Measurements from ENCODE around the gene ANO7. TPM values are rescaled to one million over a fixed set of nuclear protein-coding genes. Genes with fewer than 3 reads are reported as not detected.

ANO7 gene
- total and polyA plus RNA-seq, 2 of the 8 experiments (the other 6 are each of a cell fraction or from before 2014, with no cell fraction given), result 3.2 to 6.9 TPM

GRCh38 chr2:241271706-241272302 is 83.3 kb downstream of the ANO7 start:
- Histone ChIP-seq H3K79me2 (ENCODE audit: control insufficient read depth in 1 of 2, insufficient read depth in 2 of 2, low read length in 2 of 2) (peaks cover 10 to 80% of the 10 kb centered on the region in 2 experiments), H3K36me3 (ENCODE audit: control insufficient read depth in 2 of 4, insufficient read depth in 4 of 4, low read length in 3 of 4) (peaks cover 0 to 7% (median 1%) of the 10 kb centered on the region in 4 experiments; a peak in 3 of 8 replicates), H2BK20ac (ENCODE audit: low read length) (no peak overlapping the region), H2BK12ac (ENCODE audit: low read depth, low read length) (no peak overlapping the region), H4K5ac (ENCODE audit: insufficient read length, low read depth, low read length) (no peak overlapping the region), H3K18ac (ENCODE audit: extremely low read depth, low read length) (no peak overlapping the region; the same call in 1 of the 2 replicates), H3K4ac (replicated peaks; ENCODE audit: insufficient read length, low read depth, low read length) (no peak overlapping the region), H4K91ac (replicated peaks; ENCODE audit: insufficient read length, low read length) (no peak overlapping the region), H3K23ac (ENCODE audit: insufficient read length) (no peak overlapping the region), H3K4me3 (ENCODE audit: extremely low read depth in 1 of 4, insufficient read depth in 2 of 4, low read depth in 3 of 4, low read length in 4 of 4) (peak overlapping the region; percentile 55 to 83 (median 66)), H2BK120ac (replicated peaks; ENCODE audit: low read depth, low read length) (no peak overlapping the region), H3K27me3 (replicated peaks in 1 of 4; ENCODE audit: control insufficient read depth in 3 of 4, extremely low read depth in 1 of 4, insufficient read depth in 3 of 4, low read length in 3 of 4) (no peaks in the 10 kb centered on the region), H3K23me2 (ENCODE audit: low read depth, low read length) (peaks cover 8% of the 10 kb centered on the region; the same call in 1 of the 2 replicates), H3K9me3 (ENCODE audit: insufficient read depth in 2 of 2, low read depth in 1 of 2, low read length in 1 of 2) (no peaks in the 10 kb centered on the region), H3K9ac (replicated peaks in 1 of 4; ENCODE audit: extremely low read depth in 1 of 4, low read depth in 3 of 4, low read length in 3 of 4) (peak overlapping the region; percentile 48 to 79 (median 60)), H3K79me1 (ENCODE audit: low read depth, low read length) (peaks cover 31% of the 10 kb centered on the region), H2AFZ (ENCODE audit: low read length) (no peak overlapping the region; the same call in 1 of the 2 replicates), H2AK5ac (ENCODE audit: low read depth, low read length) (no peak overlapping the region), H3K14ac (ENCODE audit: insufficient read length) (no peak overlapping the region), H3K4me2 (ENCODE audit: insufficient read depth in 1 of 2, low read depth in 2 of 2, low read length in 2 of 2) (peak overlapping the region; percentile 67 to 69), H3K27ac (ENCODE audit: low read depth, low read length) (no peak overlapping the region), H4K8ac (ENCODE audit: extremely low read depth, insufficient read depth, low read length) (no peak overlapping the region), H2BK15ac (ENCODE audit: low read length) (no peak overlapping the region), H2BK5ac (ENCODE audit: low read depth, low read length) (no peak overlapping the region), H3K4me1 (replicated peaks in 1 of 4; ENCODE audit: control insufficient read depth in 3 of 4, insufficient read depth in 4 of 4, low read length in 3 of 4) (peaks cover 0 to 14% (median 3%) of the 10 kb centered on the region in 4 experiments; a peak in 5 of 7 replicates), H4K20me1 (replicated peaks in 1 of 2; ENCODE audit: control insufficient read depth in 1 of 2, insufficient read depth in 2 of 2, low read length in 2 of 2) (peaks cover 17 to 48% of the 10 kb centered on the region in 2 experiments), H3K56ac (replicated peaks; ENCODE audit: insufficient read length, low read depth, low read length) (no peak overlapping the region)
- WGBS, 2 experiments (ENCODE audit: extremely low coverage in 1 of 2, insufficient coverage in 1 of 2, insufficient read length in 1 of 2, insufficient replicate concordance in 2 of 2, low coverage in 1 of 2, low lambda C conversion rate in 2 of 2, missing lambda C conversion rate in 1 of 2), result 25% methylated on average over 21 of the region's 37 CpGs; no CpG with 5 or more reads in 1 of the 2 experiments
- ChIA-PET POLR2A (ENCODE audit: partially characterized antibody) (interaction anchor here (0.6 to 1.0 kb wide), 3 partner anchors 32 to 47 kb away, joined by 3 to 5 read pairs (median 3); no protein-coding TSS in a partner anchor), CTCF (ENCODE audit: partially characterized antibody) (no interaction called here)
- TF ChIP-seq CHD2 (IDR thresholded peaks at IDR 0.05; ENCODE audit: low read length) (no peak), RBBP5 (IDR thresholded peaks at IDR 0.05; ENCODE audit: borderline replicate concordance, low read depth, low read length) (peak; percentile 44; the same call in 1 of the 2 replicates), BCL11A (IDR thresholded peaks at IDR 0.05; ENCODE audit: low read depth in 2 of 2, low read length in 2 of 2) (no peak), POU5F1 (IDR thresholded peaks at IDR 0.05; ENCODE audit: low read depth, low read length) (no peak), KDM4A (IDR thresholded peaks at IDR 0.05; ENCODE audit: low read depth, low read length, severe bottlenecking) (peak; percentile 38), CREB1 (IDR thresholded peaks at IDR 0.05) (no peak), TAF1 (IDR thresholded peaks at IDR 0.05; ENCODE audit: low read depth, low read length) (no peak), RFX5 (IDR thresholded peaks at IDR 0.05; ENCODE audit: borderline replicate concordance, low read depth, low read length) (no peak)
- DNase-seq (ENCODE audit: low read depth in 1 of 2, low spot score in 2 of 2) (peak in 1 of 2 experiments; percentile 58), FAIRE-seq (no peak)
